DND-41 (cell line): ENCODE results near the gene MED12L.
A peak's percentile ranks its signal among the peaks of the same experiment; 100 is the strongest.

Experiments
- ATAC-seq: fragments of 200-7000 bp; cut with Tn5 transposase; 3 replicates; pipeline ENCODE4 v1.9.1; 2021; ENCODE audit warnings: low read depth; ENCODE audit not compliant: insufficient read depth
- DNase-seq: peaks from one replicate; pipeline ENCODE4 v3.0.0-alpha.2; 2020
- H2AFZ ChIP-seq: 2 replicates; pipeline ENCODE4 v1.6.0; 2012; ENCODE audit warnings: low read depth, low read length
- H3K27ac ChIP-seq: 2 replicates; pipeline ENCODE4 v1.5.1; 2012; ENCODE audit warnings: low read length, inconsistent platforms
- H3K27me3 ChIP-seq: fragments of 200-600 bp; sonication (generic); 2 replicates; pipeline ENCODE4 v1.6.0; 2012; ENCODE audit warnings: low read length, mild to moderate bottlenecking, inconsistent platforms; ENCODE audit not compliant: insufficient read depth, poor library complexity
- H3K36me3 ChIP-seq: 2 replicates; pipeline ENCODE4 v1.5.1; 2012; ENCODE audit warnings: low read length, inconsistent platforms; ENCODE audit not compliant: insufficient read depth
- H3K4me1 ChIP-seq: 2 replicates; pipeline ENCODE4 v1.5.1; 2012; ENCODE audit warnings: mild to moderate bottlenecking, low read length; ENCODE audit not compliant: insufficient read depth
- H3K4me2 ChIP-seq: 2 replicates; pipeline ENCODE4 v1.6.0; 2012; ENCODE audit warnings: mild to moderate bottlenecking, moderate library complexity, low read length, inconsistent platforms; ENCODE audit not compliant: insufficient read depth
- H3K4me3 ChIP-seq, 2 experiments: fragments of 200-600 bp in 1 of 2; shearing (Covaris generic) in 1 of 2; 2 replicates each; pipeline ENCODE4 v1.5.1; 2012 to 2016; ENCODE audit warnings: inconsistent platforms in 2 of 2, low read length in 2 of 2, mild to moderate bottlenecking in 2 of 2, low read depth in 1 of 2, moderate library complexity in 1 of 2
- H3K79me2 ChIP-seq: 2 replicates; pipeline ENCODE4 v1.6.0; 2012; ENCODE audit warnings: low read length, inconsistent platforms; ENCODE audit not compliant: insufficient read depth
- H3K9ac ChIP-seq: 2 replicates; pipeline ENCODE4 v1.6.0; 2012; ENCODE audit warnings: low read depth, mild to moderate bottlenecking, inconsistent platforms, low read length, moderate library complexity
- H3K9me3 ChIP-seq: 2 replicates; pipeline ENCODE4 v1.5.1; 2012; ENCODE audit warnings: low read length, moderate library complexity, mild to moderate bottlenecking, inconsistent platforms; ENCODE audit not compliant: insufficient read depth, severe bottlenecking
- H4K20me1 ChIP-seq: 2 replicates; pipeline ENCODE4 v1.6.0; 2012; ENCODE audit warnings: low read length; ENCODE audit not compliant: insufficient read depth
- CTCF ChIP-seq: IDR thresholded peaks from 2 replicates; pipeline ENCODE4 v1.5.1; 2012; ENCODE audit warnings: borderline replicate concordance, low read length, moderate library complexity, mild to moderate bottlenecking; ENCODE audit not compliant: poor library complexity, severe bottlenecking; ENCODE audit errors: extremely low read depth
- EZH2 ChIP-seq: IDR thresholded peaks from 3 replicates; pipeline ENCODE4 v1.6.1; 2012; ENCODE audit warnings: borderline replicate concordance, low read depth, mild to moderate bottlenecking, moderate library complexity, low read length, inconsistent platforms; ENCODE audit not compliant: severe bottlenecking

Gene MED12L

GRCh38 chr3:151226825-151227224 is 141.4 kb downstream of the MED12L start:
- Histone ChIP-seq H3K9me3 (peaks cover 3% of the 10 kb centered on the region), H3K27ac (no peak overlapping the region), H3K4me1 (peaks cover 24% of the 10 kb centered on the region), H3K4me2 (no peak overlapping the region), H3K36me3 (no peaks in the 10 kb centered on the region; the same call in 1 of the 2 replicates), H4K20me1 (no peaks in the 10 kb centered on the region), H3K27me3 (no peaks in the 10 kb centered on the region), H3K9ac (no peak overlapping the region), H3K4me3 (no peak overlapping the region), H3K79me2 (no peaks in the 10 kb centered on the region), H2AFZ (no peak overlapping the region)
- no peak for TF ChIP-seq EZH2
- DNase-seq (no peak), ATAC-seq (no peak)

- Histone ChIP-seq H3K79me2 (no peaks in the 10 kb centered on the region), H3K27ac (peak overlapping the region; percentile 51), H3K27me3 (no peaks in the 10 kb centered on the region), H3K9ac (no peak overlapping the region), H3K4me1 (peaks cover 24% of the 10 kb centered on the region), H3K4me2 (peak overlapping the region; percentile 39; the same call in 1 of the 2 replicates), H3K36me3 (no peaks in the 10 kb centered on the region), H3K4me3 (no peak overlapping the region), H4K20me1 (no peaks in the 10 kb centered on the region), H2AFZ (no peak overlapping the region; the same call in 1 of the 2 replicates), H3K9me3 (no peaks in the 10 kb centered on the region)
- TF ChIP-seq EZH2 (no peak), CTCF (no peak)
- DNase-seq (no peak), ATAC-seq (peak; percentile 41)
Observed at GRCh38 chr3:151227266-151227806, 141.9 kb downstream of the MED12L start.

- no peak for TF ChIP-seq EZH2
- peak; percentile 97 for TF ChIP-seq CTCF
- peak overlapping the region; percentile 51 for H3K27ac ChIP-seq
- ATAC-seq, result peak; percentile 93
Observed at GRCh38 chr3:151227807-151228665, 142.6 kb downstream of the MED12L start.

GRCh38 chr3:151228666-151229040 is 143.2 kb downstream of the MED12L start:
- Histone ChIP-seq H3K36me3 (no peaks in the 10 kb centered on the region), H3K27ac (no peak overlapping the region), H3K79me2 (no peaks in the 10 kb centered on the region), H3K9me3 (no peaks in the 10 kb centered on the region), H3K4me2 (no peak overlapping the region), H3K4me1 (peaks cover 24% of the 10 kb centered on the region), H4K20me1 (no peaks in the 10 kb centered on the region), H3K9ac (no peak overlapping the region), H3K4me3 (no peak overlapping the region), H3K27me3 (no peaks in the 10 kb centered on the region), H2AFZ (no peak overlapping the region)
- DNase-seq, result no peak
- no peak for ATAC-seq
- TF ChIP-seq EZH2, result no peak
- no peak for TF ChIP-seq CTCF

More at GRCh38 chr3:151227807-151228665, 142.6 kb downstream of the MED12L start:
- no peaks in the 10 kb centered on the region for H3K36me3 ChIP-seq
- no peaks in the 10 kb centered on the region for H3K79me2 ChIP-seq
- no peak overlapping the region for H3K4me3 ChIP-seq
- peaks cover 24% of the 10 kb centered on the region for H3K4me1 ChIP-seq
- no peaks in the 10 kb centered on the region for H4K20me1 ChIP-seq
- peak overlapping the region; percentile 39; the same call in 1 of the 2 replicates for H3K4me2 ChIP-seq
- H3K9ac ChIP-seq, result no peak overlapping the region
- no peaks in the 10 kb centered on the region for H3K27me3 ChIP-seq
- peak; percentile 77 for DNase-seq
- H2AFZ ChIP-seq, result no peak overlapping the region; the same call in 1 of the 2 replicates
- H3K9me3 ChIP-seq, result no peaks in the 10 kb centered on the region
